Suppressor macrophage treated with lipopolysaccharide for 1 hour (primary cell): Measurements from ENCODE around the gene PSMD2.
A peak's percentile ranks its signal among the peaks of the same experiment; 100 is the strongest.
"Not testable (repeated sequence)": the region's sequence is repeated elsewhere in the genome, so short reads cannot be mapped to it uniquely, and the experiment has no call there.

Source experiments
- DNase-seq, 3 donors: peaks; one replicate each; pipeline ENCODE4 v3.0.0-alpha.2; 2020 to 2022

The PSMD2 gene

GRCh38 chr3:184298759-184299487, at the start of gene PSMD2:
TSS of gene PSMD2 (plus strand) at chr3:184299241. CDS start at chr3:184299267, 26 bp downstream.
- DNase-seq: peak; percentile 97 to 100 (median 99)

DNA sequence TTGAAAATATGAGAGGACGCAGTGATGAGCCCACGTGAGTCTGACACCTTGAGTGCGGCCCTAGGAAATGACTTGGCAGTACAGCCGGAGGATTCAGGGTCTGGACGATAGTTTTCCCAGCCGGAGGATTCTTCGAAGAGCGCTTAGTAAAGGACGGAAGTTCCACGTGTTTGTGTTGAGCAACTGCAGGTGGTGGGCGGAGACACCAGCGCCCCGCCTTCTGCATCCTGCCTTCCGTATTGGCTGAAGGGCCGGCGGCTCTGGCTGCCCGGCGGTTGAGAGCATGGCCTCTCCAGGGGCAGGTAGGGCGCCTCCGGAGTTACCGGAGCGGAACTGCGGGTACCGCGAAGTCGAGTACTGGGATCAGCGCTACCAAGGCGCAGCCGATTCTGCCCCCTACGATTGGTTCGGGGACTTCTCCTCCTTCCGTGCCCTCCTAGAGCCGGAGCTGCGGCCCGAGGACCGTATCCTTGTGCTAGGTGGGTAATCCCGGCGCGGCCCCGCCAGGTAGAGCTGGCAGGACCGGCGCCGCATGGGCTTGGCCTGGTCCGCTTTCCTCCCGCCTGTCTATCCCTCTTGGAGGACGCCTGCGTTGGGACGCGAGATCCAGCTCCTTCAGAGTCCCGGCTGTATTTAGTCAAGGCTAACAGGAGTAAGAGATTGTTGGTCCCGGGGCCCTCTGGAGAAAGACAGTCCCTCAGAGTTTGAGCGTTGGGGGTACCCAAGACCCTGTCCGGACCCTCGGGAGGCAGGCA, 49.5 kb upstream of the PSMD2 start, which contains the start of gene EEF1AKMT4:
Gene EEF1AKMT4, plus strand, starts transcription at position 261 of the 755 bp plus-strand sequence. Its CDS starts 23 bp downstream, at position 284.
- DNase-seq: peak; percentile 97 to 99 (median 99)

DNA sequence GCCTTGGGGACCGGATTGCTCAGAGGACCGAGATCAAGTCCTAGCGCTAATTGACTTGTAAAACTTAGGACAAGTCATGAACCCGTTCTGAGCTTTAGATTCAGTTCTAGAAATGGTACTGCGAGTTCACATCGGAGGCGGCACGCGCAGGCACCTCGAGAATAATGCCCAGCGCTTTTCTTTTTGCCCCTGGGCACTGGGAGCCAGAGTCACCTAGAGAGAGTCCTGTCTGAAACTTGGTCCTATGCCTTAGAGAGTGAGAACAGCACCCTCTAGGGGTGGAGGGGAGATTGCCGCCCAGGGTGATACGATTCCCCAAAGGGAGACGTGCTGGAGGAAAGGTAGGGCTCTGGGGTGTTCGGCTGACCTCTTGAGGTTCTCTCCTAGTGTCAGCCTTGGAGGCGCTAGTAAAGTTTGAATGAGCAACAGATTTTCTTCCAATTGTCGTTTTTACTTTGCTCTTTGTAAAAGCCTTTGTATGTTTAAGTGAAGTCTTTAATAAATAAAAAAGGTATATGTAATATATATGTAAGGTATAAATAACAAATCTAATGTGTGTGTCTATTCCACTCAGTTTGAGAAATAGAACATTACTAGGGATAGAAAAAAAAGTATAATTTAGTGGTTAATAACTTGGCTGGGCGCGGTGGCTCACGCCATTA, 48.7 kb upstream of the PSMD2 start:
- peak; percentile 94 to 96 (median 96) for DNase-seq

GRCh38 chr3:184255291-184256039, 43.6 kb upstream of the PSMD2 start:
- no peak for DNase-seq

DNA sequence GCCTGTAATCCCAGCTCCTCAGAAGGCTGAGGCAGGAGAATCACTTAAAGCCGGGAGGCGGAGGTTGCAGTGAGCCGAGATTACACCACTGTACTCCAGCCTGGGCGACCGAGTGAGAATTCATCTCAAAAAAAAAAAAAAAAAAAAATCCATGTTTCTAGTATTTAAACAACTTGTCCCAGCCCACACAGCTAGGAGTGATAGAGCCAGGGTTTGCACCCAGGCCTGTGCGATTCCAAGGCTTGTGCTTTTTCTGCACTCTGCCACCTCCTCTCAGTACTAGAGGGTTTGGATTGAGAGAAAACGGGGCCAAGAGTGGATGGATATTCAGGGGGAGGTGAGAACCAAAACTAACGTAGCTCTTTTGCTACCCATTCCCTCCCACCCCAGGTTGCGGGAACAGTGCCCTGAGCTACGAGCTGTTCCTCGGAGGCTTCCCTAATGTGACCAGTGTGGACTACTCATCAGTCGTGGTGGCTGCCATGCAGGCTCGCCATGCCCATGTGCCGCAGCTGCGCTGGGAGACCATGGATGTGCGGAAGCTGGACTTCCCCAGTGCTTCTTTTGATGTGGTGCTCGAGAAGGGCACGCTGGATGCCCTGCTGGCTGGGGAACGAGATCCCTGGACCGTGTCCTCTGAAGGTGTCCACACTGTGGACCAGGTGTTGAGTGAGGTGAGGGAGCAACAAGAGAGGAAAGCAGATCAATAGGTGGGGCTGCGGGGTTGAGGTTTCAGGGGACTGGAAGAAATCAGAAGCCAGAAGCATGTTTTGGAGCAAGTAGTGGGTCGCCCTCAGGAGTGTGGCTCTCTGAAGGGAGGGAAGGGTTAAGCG, 41.7 kb upstream of the PSMD2 start:
- DNase-seq: no peak

- no peak for DNase-seq
Measured at GRCh38 chr3:184258926-184259325, 40.1 kb upstream of the PSMD2 start.

- no peak for DNase-seq
Measured at GRCh38 chr3:184259396-184259877, 39.6 kb upstream of the PSMD2 start.

- DNase-seq: peak; percentile 41 to 78 (median 57)
Measured at GRCh38 chr3:184259878-184260723, 38.9 kb upstream of the PSMD2 start.

DNA sequence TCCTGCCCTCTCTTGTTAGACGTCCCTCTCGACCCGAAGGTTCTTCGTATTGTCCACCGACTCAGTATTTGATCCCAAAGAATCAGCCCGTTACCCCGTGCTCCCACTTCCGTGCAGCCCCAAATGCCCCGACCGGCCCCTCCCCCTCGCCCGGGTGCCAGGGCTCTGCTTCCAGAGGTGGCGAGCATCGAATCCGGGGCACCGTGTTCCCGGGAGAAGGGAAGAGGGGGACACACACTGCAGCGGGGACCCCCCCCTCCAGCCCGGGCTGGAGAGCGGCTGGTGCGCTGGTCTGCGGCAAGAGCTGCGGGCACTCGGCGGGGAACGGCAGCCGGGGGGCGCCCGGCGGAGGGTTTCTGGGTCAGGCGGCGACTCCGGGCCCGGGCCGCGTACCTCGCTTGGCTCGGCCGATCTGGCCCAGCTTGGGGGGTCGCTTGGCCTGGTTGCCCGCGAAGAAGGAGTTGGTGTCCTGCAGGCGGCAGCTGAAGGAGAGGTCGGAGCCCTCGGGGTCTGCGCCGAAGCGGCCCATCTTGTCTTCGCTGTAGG, 38.2 kb upstream of the PSMD2 start:
- DNase-seq: no peak

DNA sequence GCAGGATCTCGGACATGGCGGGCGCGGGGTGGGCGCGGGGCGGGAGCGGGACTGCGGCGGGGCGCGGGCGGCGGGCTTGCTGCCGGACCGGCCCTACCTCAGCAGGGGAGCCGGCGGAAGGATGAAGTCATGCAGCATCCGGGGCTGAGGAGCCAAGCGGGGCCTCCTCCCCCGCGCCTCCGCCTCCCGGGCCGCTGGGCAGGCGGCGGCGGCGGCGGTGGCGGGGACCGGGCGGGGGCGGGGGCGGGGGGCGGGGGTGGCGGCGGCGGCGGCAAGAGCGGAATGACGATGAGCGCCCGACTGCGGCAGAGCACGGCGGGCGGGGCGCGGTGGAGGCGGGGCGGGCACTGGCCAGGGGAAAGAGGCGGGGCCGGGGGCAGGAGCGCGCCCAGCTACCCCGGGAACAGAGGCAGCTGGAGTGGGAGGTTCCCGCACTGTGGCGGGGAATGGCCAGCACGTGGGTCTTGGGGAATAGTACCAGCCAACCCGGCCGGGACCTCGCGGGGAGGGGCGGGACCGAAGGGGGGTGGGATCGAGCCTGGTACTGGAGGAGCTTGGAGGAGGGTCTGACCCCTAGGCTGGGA, 37.7 kb upstream of the PSMD2 start, which contains the start of gene CAMK2N2:
Gene CAMK2N2, minus strand, starts transcription at position 284 of the 584 bp plus-strand sequence. Its CDS starts 268 bp downstream, at position 16.
- DNase-seq: peak; percentile 63 to 78 (median 65)

DNA sequence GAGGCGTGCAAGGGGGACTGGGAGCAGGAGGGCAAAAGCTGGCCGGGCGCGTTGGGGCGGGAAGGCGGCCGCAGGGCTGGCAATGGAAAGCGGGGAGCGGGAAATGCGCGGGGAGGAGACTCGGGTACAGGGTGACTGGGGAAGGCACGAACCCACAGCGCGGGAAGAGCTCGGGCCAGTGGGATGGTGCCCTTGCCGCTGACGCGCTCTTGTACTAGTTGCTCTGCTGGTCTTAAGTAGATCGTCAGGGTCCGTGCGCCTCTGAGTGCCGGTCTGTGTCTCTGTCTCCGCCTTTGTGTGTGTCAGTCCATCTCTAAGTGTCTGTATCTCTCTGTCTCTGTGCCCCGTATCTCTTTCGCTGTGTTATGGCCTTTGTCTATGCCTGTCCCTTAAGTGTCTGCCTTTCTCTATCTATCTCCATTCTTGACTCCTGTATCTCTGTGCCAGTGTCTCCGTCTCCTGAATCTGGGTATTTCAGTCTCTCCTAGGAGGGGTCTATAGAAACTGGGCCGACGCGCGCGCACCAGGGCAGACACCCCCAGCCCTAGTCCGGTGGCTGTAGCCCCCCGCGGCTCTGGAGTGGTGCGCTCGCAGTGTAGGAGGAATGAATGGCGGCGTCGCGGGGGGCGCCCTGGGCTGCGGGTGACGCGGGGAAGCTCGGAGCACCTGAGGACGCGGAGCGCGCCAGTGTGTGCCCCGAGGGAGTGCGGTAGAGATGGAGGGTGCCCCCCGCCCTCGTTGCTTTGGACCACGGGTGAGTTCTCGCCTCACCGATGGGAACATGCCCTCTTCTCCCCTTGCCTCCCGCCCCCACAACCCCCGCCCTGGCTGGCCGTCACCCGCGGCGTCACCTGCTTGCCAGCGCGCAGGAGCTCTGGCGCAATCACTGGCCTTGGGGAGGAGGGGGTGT, 36.9 kb upstream of the PSMD2 start:
- peak; percentile 25 to 69 (median 60) for DNase-seq

GRCh38 chr3:184262764-184263179, 36.3 kb upstream of the PSMD2 start:
- peak in 1 of 3 donors; percentile 50 for DNase-seq

DNA sequence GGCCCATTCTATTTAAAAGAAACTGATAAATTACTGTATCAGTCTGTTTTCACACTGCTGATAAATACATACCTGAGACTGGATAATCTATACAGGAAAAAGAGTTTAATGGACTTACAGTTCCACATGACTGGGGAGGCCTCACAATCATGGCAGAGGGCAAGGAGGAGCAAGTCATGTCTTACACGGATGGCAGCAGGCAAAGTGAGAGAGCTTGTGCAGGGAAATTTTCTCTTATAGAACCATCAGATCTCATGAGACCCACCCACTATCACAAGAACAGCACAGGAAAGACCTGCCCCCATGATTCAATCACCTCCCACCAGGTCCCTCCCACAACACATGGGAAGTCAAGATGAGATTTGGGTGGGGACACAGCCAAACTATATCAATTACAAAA, 31.8 kb upstream of the PSMD2 start:
- not testable (repeated sequence) for DNase-seq

- no peak for DNase-seq
Measured at GRCh38 chr3:184272269-184272668, 26.8 kb upstream of the PSMD2 start.

GRCh38 chr3:184275381-184275701, 23.7 kb upstream of the PSMD2 start:
- DNase-seq: no peak

- DNase-seq: no peak
Measured at GRCh38 chr3:184275961-184276910, 22.8 kb upstream of the PSMD2 start, which contains the start of gene ECE2. TSS of gene ECE2 (plus strand) at chr3:184276022. CDS start at chr3:184276154, 132 bp downstream.

DNA sequence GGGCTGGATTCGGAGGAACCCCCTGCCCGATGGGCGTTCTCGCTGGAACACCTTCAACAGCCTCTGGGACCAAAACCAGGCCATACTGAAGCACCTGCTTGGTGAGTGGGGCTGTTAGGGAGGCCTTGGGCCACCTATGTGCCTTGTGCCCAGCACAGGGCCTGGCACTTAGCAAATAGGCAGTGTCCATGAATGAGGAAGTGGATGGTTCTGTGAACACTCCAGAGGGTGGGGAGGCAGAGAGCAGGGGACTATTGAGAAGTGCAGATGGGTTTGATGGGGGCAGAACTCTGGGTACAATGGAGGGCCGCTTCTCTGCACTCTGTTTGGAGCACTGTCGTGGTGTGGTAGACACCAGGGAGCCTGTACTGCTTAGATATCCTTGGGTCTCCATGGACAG, 21.7 kb upstream of the PSMD2 start:
- DNase-seq: no peak
